Large intestine (tissue), 3 donors: ENCODE measurements around the gene SERBP1. TPM values are rescaled to one million over a fixed set of nuclear protein-coding genes. Genes with fewer than 3 reads are reported as not detected.

Experiments
- DNase-seq, 2 donors: peaks; one replicate each; pipeline versions ENCODE4 v3.0.0 to v3.0.0-alpha.2; 2013
- H3K27ac ChIP-seq: one replicate; pipeline ENCODE4 v1.5.1; 2013; ENCODE audit warnings: low read length
- H3K27me3 ChIP-seq: 2 replicates; pipeline ENCODE4 v1.6.1; 2013; ENCODE audit warnings: low read length; ENCODE audit not compliant: control insufficient read depth, insufficient read depth
- H3K36me3 ChIP-seq: 2 replicates; pipeline ENCODE4 v1.6.1; 2013; ENCODE audit warnings: low read length; ENCODE audit not compliant: control insufficient read depth, insufficient read depth
- H3K4me1 ChIP-seq: one replicate; pipeline ENCODE4 v1.6.1; 2013; ENCODE audit warnings: low read length; ENCODE audit not compliant: control insufficient read depth, insufficient read depth
- H3K4me3 ChIP-seq: one replicate; pipeline ENCODE4 v1.5.1; 2013; ENCODE audit warnings: low read length
- H3K9me3 ChIP-seq: one replicate; pipeline ENCODE4 v1.6.1; 2013; ENCODE audit warnings: mild to moderate bottlenecking, low read depth, low read length, moderate library complexity; ENCODE audit not compliant: control insufficient read depth
- WGBS: methylation state at CpG from one replicate; pipeline ENCODE4 v1.1.5; 2013; ENCODE audit warnings: low lambda C conversion rate; ENCODE audit not compliant: insufficient coverage; 5-methylcytosine and 5-hydroxymethylcytosine counted together
- polyA plus RNA-seq: library from polyadenylated mRNA; unstranded; fragments of 120-200 nt; gene quantifications from one replicate; pipeline ENCODE4 v1.2.1, GENCODE V29; 2013

SERBP1 gene
- polyA plus RNA-seq, 1 donor, result 305 TPM

GRCh38 chr1:67371043-67371442 lies 59.2 kb downstream of the SERBP1 start:
- Histone ChIP-seq H3K4me1 (no peaks in the 10 kb centered on the region), H3K27me3 (no peaks in the 10 kb centered on the region), H3K36me3 (no peaks in the 10 kb centered on the region), H3K27ac (no peak overlapping the region), H3K4me3 (no peak overlapping the region), H3K9me3 (no peaks in the 10 kb centered on the region)
- WGBS, result no CpG with 5 or more reads among the region's 2 CpGs
- DNase-seq, result no peak

GRCh38 chr1:67368046-67368514 lies 62.1 kb downstream of the SERBP1 start:
- no peaks in the 10 kb centered on the region for H3K36me3 ChIP-seq
- no peaks in the 10 kb centered on the region for H3K4me1 ChIP-seq
- H3K27me3 ChIP-seq, result no peaks in the 10 kb centered on the region
- no CpG with 5 or more reads among the region's 1 CpG for WGBS
- DNase-seq, result no peak
- H3K4me3 ChIP-seq, result no peak overlapping the region
- no peaks in the 10 kb centered on the region for H3K9me3 ChIP-seq
- no peak overlapping the region for H3K27ac ChIP-seq

- no peaks in the 10 kb centered on the region for H3K9me3 ChIP-seq
- no peak overlapping the region for H3K27ac ChIP-seq
- no peak overlapping the region for H3K4me3 ChIP-seq
- no peaks in the 10 kb centered on the region for H3K4me1 ChIP-seq
- no peaks in the 10 kb centered on the region for H3K36me3 ChIP-seq
- DNase-seq, result peak; percentile 14 to 30
- no peaks in the 10 kb centered on the region for H3K27me3 ChIP-seq
- 67% methylated on average over 6 of the region's 8 CpGs for WGBS
These were observed 62.7 kb downstream of the SERBP1 start for GRCh38 chr1:67367370-67368045.

GRCh38 chr1:67361641-67362040 lies 68.6 kb downstream of the SERBP1 start:
- no peak for DNase-seq
- no CpG with 5 or more reads among the region's 5 CpGs for WGBS
- Histone ChIP-seq H3K36me3 (no peaks in the 10 kb centered on the region), H3K27ac (no peak overlapping the region), H3K4me1 (no peaks in the 10 kb centered on the region), H3K4me3 (no peak overlapping the region), H3K9me3 (no peaks in the 10 kb centered on the region), H3K27me3 (no peaks in the 10 kb centered on the region)

- H3K27me3 ChIP-seq, result no peaks in the 10 kb centered on the region
- no peak overlapping the region for H3K27ac ChIP-seq
- no peaks in the 10 kb centered on the region for H3K4me1 ChIP-seq
- H3K36me3 ChIP-seq, result no peaks in the 10 kb centered on the region
- no peak overlapping the region for H3K4me3 ChIP-seq
- no peak for DNase-seq
- no CpG with 5 or more reads among the region's 1 CpG for WGBS
- no peaks in the 10 kb centered on the region for H3K9me3 ChIP-seq
These were observed 70.6 kb downstream of the SERBP1 start for GRCh38 chr1:67359592-67359991.

Other genes starting within 250 kb of the SERBP1 start
- 1.1 TPM for gene IL12RB2, start 122.5 kb downstream of the SERBP1 start, polyA plus RNA-seq